K562 (cell line): ENCODE measurements around the gene MGAT4D. TPM values are rescaled to one million over a fixed set of nuclear protein-coding genes. Genes with fewer than 3 reads are reported as not detected.

Experiments
- ARNT ChIP-seq, 2 experiments: fragments of 450-650 bp; IDR thresholded peaks; 2 replicates each; pipeline ENCODE4 v1.6.1; 2016; ENCODE audit warnings: mild to moderate bottlenecking in 1 of 2
- ATF2 ChIP-seq: sonication (generic); formaldehyde crosslinking; IDR thresholded peaks from 2 replicates; pipeline ENCODE4 v1.8.1; 2022; ENCODE audit warnings: missing genetic modification reagents
- CREB1 ChIP-seq, 2 experiments: sonication (generic) in 1 of 2; formaldehyde crosslinking in 1 of 2; IDR thresholded peaks; 2 replicates each; pipeline versions ENCODE4 v1.6.1 to v1.8.0; 2012 to 2022; ENCODE audit warnings: inconsistent platforms in 1 of 2, mild to moderate bottlenecking in 1 of 2, missing genetic modification reagents in 1 of 2, moderate library complexity in 1 of 2
- CSDE1 ChIP-seq, 2 experiments: fragments of 450-650 bp; IDR thresholded peaks; 2 replicates each; pipeline ENCODE4 v1.6.1; 2016; ENCODE audit warnings: mild to moderate bottlenecking in 1 of 2
- FOS ChIP-seq: IDR thresholded peaks from 3 replicates; pipeline ENCODE4 v1.6.1; 2011; ENCODE audit not compliant: insufficient read length; ENCODE audit errors: extremely low read depth
- FOXA1 ChIP-seq: fragments of 450-650 bp; IDR thresholded peaks from 2 replicates; pipeline ENCODE4 v1.6.1; 2016; ENCODE audit warnings: mild to moderate bottlenecking, borderline replicate concordance
- MED1 ChIP-seq: sonication (generic); formaldehyde crosslinking; IDR thresholded peaks from 2 replicates; pipeline ENCODE4 v1.8.1; 2023; ENCODE audit warnings: missing genetic modification reagents, borderline replicate concordance
- RBFOX2 ChIP-seq: fragments of 200-400 bp; formaldehyde crosslinking; IDR thresholded peaks from 2 replicates; pipeline ENCODE4 v1.6.1; 2017; ENCODE audit warnings: low read depth, mild to moderate bottlenecking, low read length, moderate library complexity
- RBM22 ChIP-seq: fragments of 200-400 bp; formaldehyde crosslinking; IDR thresholded peaks from 2 replicates; pipeline ENCODE4 v1.6.1; 2018; ENCODE audit warnings: low read length, low read depth; ENCODE audit not compliant: poor library complexity, severe bottlenecking
- RREB1 ChIP-seq: fragments of 250-450 bp; sonication (Bioruptor Pico); IDR thresholded peaks from 2 replicates; pipeline ENCODE4 v1.4.0; 2020
- SLC30A9 ChIP-seq: fragments of 250-450 bp; sonication (Bioruptor Pico); IDR thresholded peaks from 2 replicates; pipeline ENCODE4 v1.8.0; 2022; ENCODE audit warnings: mild to moderate bottlenecking, moderate library complexity
- ZNF121 ChIP-seq: sonication (generic); formaldehyde crosslinking; conservative IDR thresholded peaks from 2 replicates; pipeline ENCODE4 v1.8.0; 2022; ENCODE audit warnings: missing genetic modification reagents
- ZNF184 ChIP-seq: sonication (generic); formaldehyde crosslinking; IDR thresholded peaks from 2 replicates; pipeline ENCODE4 v1.5.0; 2020; ENCODE audit warnings: missing genetic modification reagents
- polyA plus RNA-seq, 8 experiments: library from polyadenylated mRNA; depleted of rRNA in 4 of 8; stranded (reverse) in 5 of 8; unstranded in 3 of 8; fragments of >200 nt; fragmentation: Nextera tagmentation in 2 of 8; fragmentation: Illumina TruSeq in 1 of 8; extraction: Ambion mirVana in 2 of 8; extraction: Trizol in 1 of 8; gene quantifications; 2 replicates each; pipeline versions ENCODE4 v1.2.1 to v1.2.3, GENCODE V29; 2011 to 2014; ENCODE audit warnings: inconsistent platforms in 1 of 8, missing spikeins in 1 of 8
- total RNA-seq, 7 experiments: library from RNA; depleted of rRNA in 6 of 7; stranded (reverse); fragments of >200 nt in 6 of 7; fragmentation: Illumina TruSeq in 2 of 7; extraction: Trizol in 2 of 7; gene quantifications; 2 replicates each; pipeline versions ENCODE4 v1.2.1 to v1.2.3, GENCODE V29; 2011 to 2021; ENCODE audit warnings: low replicate concordance in 1 of 7
- TF ChIP-seq, protein P1 (sequence below): fragments of 450-650 bp; IDR thresholded peaks from 2 replicates; pipeline ENCODE4 v1.6.1; 2016; ENCODE audit warnings: low read depth

Gene MGAT4D
- total and polyA plus RNA-seq, 9 of the 15 experiments (the other 6 are each of a cell fraction or from before 2014, with no cell fraction given), result not detected

- TF ChIP-seq ARNT (IDR thresholded peaks at IDR 0.05) (peak in 1 of 2 experiments; percentile 93; a peak in 2 of 4 replicates), FOXA1 (no peak), CREB1 (IDR thresholded peaks at IDR 0.05) (peak; percentile 12; the same call in 1 of the 2 replicates), CREB1 (CRISPR knock-in tag; IDR thresholded peaks at IDR 0.05) (no peak), MED1 (CRISPR knock-in tag) (no peak), RBFOX2 (no peak), CSDE1 (IDR thresholded peaks at IDR 0.05) (no peak), RREB1 (CRISPR knock-in tag) (no peak), SLC30A9 (CRISPR knock-in tag) (no peak), RBM22 (no peak), ATF2 (CRISPR knock-in tag) (no peak), ZNF121 (no peak), FOS (no peak), ZNF184 (CRISPR knock-in tag) (no peak)
- TF ChIP-seq, protein P1, sequence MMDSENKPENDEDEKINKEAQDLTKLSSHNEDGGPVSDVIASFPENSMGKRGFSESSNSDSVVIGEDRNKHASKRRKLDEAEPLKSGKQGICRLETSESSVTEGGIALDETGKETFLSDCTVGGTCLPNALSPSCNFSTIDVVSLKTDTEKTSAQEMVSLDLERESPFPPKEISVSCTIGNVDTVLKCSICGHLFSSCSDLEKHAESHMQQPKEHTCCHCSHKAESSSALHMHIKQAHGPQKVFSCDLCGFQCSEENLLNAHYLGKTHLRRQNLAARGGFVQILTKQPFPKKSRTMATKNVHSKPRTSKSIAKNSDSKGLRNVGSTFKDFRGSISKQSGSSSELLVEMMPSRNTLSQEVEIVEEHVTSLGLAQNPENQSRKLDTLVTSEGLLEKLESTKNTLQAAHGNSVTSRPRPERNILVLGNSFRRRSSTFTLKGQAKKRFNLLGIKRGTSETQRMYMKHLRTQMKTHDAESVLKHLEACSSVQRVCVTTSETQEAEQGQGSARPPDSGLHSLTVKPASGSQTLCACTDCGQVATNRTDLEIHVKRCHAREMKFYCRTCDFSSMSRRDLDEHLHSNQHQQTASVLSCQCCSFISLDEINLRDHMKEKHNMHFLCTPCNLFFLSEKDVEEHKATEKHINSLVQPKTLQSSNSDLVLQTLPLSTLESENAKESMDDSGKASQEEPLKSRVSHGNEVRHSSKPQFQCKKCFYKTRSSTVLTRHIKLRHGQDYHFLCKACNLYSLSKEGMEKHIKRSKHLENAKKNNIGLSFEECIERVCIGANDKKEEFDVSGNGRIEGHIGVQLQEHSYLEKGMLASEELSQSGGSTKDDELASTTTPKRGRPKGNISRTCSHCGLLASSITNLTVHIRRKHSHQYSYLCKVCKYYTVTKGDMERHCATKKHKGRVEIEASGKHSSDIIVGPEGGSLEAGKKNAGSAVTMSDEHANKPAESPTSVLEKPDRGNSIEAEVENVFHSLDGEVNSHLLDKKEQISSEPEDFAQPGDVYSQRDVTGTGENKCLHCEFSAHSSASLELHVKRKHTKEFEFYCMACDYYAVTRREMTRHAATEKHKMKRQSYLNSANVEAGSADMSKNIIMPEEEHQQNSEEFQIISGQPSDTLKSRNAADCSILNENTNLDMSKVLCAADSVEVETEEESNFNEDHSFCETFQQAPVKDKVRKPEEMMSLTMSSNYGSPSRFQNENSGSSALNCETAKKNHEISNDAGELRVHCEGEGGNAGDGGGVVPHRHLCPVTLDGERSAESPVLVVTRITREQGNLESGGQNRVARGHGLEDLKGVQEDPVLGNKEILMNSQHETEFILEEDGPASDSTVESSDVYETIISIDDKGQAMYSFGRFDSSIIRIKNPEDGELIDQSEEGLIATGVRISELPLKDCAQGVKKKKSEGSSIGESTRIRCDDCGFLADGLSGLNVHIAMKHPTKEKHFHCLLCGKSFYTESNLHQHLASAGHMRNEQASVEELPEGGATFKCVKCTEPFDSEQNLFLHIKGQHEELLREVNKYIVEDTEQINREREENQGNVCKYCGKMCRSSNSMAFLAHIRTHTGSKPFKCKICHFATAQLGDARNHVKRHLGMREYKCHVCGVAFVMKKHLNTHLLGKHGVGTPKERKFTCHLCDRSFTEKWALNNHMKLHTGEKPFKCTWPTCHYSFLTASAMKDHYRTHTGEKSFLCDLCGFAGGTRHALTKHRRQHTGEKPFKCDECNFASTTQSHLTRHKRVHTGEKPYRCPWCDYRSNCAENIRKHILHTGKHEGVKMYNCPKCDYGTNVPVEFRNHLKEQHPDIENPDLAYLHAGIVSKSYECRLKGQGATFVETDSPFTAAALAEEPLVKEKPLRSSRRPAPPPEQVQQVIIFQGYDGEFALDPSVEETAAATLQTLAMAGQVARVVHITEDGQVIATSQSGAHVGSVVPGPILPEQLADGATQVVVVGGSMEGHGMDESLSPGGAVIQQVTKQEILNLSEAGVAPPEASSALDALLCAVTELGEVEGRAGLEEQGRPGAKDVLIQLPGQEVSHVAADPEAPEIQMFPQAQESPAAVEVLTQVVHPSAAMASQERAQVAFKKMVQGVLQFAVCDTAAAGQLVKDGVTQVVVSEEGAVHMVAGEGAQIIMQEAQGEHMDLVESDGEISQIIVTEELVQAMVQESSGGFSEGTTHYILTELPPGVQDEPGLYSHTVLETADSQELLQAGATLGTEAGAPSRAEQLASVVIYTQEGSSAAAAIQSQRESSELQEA, result no peak
Observed at GRCh38 chr4:140529434-140529833, 31.3 kb upstream of the MGAT4D start (continued).
